Right hindlimb (tissue), 1 donor: Measurements from ENCODE around the gene MYO10.
"Not testable (repeated sequence)": the region's sequence is repeated elsewhere in the genome, so short reads cannot be mapped to it uniquely, and the experiment has no call there.

Experiments used
- DNase-seq: peaks from one replicate; pipeline ENCODE4 v3.0.0-alpha.2; 2018

The MYO10 gene

DNA sequence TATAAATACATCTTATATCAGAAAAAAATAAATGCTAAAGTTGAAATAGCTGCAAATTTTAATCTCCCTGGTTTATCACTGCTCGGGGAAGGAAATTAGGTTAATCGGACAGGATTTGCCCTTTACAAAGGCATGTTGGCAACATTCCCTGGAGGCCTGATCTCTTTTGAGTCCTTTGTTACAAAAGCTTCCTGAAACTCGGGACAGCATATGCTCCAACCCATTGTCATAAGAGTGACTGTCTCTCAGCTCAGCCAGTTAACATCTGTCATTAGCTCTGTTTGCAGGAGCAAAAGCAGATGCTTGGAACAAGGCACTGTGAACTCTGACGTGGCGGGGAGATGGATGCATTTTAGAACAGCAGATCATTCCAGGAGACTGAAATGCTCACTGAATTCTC is 80.6 kb downstream of the MYO10 start:
- DNase-seq = peak; percentile 68

DNA sequence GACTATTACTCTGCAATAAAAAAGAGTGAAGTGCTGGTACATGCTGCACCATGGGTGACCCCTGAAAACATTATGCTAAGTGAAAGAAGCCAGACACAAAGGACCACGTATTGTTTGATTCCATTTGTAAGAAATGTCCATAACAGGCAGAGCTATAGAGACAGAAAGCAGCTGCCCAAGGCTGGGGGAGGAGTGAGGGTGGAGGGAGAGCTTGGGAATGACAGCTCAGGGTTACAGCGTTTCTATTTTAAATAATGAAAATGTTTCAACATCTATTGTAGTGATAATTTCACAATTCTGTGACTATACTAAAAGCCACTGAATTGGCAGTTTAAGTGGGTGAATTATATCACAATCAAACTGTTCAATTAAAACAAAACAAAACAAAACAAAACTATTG is 81.7 kb downstream of the MYO10 start:
- no peak for DNase-seq

DNA sequence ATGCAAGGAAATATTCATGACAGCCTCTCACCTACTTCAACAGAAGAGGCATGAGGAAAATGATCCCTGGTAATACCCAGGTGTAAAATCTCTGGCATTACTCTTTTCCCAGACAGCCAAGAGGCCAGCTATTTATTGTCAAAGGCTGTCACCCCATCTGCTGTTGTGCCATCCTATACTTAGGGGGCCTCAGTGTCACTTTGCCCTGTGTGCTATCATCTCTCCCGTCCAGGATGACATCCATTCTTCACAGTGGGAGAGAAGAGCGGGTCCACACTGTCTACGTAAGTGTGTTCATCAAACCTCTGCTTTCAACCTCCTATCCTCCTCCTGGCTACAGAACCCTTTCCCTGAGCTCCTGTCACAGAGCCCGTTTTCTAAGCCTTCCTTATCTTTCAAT is 82.6 kb downstream of the MYO10 start:
- DNase-seq = no peak

DNA sequence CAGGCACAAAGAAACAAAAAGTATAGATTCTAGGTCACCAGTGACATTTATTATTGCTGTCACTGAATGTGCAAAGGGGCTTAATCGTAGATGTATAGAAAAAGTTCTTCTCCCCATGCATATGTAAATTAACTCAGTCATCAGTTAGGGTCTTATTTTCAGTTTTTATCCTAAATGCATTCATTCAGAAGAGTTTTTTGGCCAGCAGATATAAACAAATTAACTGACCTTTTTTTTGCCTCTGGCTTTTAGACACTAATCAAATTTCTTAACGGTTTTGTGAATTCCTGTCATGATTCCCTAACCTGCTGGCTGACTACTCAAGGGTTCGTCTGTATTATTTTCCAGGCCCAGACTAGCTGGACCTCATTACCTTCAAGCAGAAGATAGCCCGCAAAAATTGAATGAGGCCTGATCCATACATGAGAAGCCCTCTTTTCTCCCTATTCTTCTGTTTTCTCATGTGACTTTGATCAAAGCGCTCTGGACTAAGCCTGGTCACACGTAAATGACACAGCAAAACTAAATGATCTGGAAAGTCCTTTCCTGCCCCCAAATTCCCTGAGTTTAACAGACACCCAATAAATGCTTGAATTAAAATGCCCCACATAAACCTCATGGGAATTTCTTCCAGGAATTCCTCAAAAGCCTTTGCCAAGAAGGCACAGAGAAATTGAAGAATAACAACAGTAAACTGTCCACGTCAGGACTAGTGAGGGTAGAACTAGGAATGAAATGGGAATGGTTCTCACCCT is 83.7 kb downstream of the MYO10 start:
- DNase-seq = no peak

DNA sequence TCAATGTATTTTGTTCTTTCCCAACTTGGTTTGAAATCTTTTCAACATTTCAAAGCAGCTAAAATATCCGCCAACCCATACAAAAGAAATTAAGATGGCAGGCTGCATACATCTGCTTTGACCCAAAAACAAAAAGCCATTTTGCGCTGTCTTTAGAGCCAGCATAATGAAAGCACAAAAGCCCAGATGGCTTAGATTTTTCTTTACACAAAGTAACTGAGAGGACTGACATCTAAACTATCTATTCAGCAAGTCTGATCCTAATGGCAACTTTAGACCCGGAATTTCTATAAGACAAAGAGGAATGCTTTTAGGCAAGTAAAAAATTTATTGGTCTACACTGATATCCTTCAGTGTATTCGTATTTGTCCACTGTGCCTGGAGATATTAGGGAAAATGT is 86.3 kb downstream of the MYO10 start:
- DNase-seq = no peak

DNA sequence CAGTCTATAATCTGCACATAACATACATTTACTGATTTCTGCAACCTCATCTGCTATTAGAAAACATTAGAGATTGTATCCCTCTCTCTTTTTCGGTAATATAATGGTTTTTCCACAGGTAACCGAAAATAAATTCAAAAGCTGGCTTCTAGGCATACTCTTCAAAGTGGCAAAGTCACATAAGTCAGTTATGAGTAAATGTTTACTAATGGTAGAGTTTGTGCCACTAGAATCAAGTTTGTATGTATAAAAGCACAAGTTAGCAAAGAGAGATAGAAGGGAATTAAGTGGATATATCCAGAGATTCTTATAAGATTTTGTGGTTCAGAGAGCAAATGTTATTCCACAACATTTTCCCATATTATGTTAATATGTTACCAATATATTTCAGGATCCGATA is 86.9 kb downstream of the MYO10 start:
- DNase-seq = no peak

DNA sequence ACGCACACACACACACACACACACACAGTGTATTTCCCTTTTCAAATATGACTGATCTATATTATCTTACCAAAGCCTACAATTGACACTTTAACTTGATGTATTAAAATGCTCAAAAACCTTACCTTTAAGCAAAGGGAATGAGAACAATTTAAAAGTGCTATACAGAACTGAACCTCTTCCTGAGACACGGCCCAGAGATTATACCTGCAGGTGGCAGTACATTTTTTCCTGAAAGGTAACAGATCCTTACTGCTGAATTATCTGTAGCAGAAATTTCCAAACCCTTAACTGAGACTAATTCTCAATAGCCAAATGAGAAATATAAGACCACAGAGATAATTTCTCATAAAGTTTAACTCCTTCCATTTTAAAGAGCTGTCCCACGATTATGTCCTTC is 91.1 kb downstream of the MYO10 start:
- DNase-seq = no peak

DNA sequence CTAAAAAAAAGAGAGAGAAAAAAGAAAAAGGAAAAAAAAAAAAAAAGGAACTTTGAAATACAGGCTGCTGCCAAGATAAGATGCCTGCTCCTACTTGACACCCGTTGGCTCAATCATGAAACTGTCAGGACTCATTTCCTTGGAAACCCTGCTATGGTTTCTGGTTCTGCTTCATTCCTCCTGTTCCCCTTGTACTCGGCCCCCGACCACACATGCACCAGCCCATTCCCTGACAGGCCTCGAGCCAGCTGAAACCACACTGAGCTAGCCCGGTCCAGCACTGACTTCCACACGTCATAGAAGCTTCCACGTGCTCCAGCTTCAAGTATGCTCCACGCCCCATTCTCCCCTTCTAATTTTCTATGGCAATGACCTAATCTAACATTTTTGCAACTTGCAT is 93.2 kb downstream of the MYO10 start:
- peak; percentile 68 for DNase-seq

DNA sequence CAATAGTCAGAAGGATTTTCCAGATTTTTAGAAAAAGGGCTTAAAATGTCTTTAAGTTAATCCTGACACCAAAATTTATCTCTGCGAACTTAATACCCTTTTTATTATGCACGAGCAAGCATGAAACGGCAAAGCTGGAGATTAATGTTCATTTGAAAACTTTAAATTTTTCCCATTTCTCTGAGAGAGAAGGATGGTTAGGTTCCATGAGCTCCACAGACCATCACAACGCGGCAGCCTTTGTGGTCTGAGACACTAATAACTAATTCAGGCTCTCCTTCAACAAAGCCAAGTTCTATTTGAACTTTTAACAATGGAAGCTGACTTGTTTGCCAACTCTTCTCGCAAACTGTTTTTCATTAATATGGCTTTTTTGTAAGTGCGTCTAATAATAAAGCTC is 94.7 kb downstream of the MYO10 start:
- DNase-seq = no peak

DNA sequence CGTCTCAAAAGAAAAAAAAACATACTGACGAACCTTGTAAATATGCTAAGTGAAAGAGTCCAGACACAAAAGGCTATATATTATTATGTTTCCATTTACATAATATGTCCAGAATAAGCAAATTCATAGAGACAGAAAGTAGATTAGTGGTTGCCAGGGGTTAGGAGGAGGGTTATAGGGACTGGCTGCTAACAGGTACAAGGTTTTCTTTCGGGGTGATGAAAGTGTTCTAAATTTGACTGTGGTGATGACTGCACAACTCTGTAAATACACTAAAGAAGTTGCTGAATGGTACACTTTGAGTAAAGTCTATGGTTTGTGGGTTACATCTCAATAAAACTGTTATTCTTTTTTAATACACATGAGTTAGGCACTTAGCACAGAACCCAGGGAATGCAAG is 98.8 kb downstream of the MYO10 start:
- DNase-seq = no peak

DNA sequence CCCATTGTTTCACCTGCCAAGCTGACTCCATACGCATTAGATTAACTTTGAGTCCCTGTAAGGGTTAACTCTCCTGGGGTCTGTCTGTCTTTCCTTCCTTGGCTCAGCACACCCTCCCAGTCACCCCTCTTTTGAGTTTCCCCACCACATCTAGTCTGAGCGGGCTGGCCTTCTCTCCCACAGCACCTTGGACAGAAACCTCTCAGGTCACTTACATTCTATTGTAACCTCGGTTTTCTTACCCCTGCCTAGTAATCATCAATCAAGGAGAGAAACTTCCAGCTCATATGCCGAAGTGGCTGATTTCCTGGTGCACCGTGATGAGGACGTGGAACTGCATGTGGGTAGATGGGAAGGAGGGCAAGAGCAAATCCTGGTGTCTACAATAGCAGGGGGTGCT is 102.1 kb downstream of the MYO10 start:
- no peak for DNase-seq

DNA sequence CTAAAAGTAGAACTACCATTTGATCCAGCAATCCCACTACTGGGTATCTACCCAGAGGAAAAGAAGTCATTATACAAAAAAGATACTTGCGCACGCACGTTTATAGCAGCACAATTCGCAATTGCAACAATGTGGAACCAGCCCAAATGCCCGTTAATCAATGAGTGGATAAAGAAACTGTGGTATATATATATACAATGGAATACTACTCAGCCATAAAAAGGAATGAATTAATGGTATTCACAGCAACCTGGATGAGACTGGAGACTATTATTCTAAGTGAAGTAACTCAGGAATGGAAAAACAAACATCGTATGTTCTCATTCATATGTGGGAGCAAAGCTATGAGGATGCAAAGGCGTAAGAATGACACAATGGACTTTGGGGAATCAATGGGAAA is 104.8 kb downstream of the MYO10 start:
- not testable (repeated sequence) for DNase-seq

DNA sequence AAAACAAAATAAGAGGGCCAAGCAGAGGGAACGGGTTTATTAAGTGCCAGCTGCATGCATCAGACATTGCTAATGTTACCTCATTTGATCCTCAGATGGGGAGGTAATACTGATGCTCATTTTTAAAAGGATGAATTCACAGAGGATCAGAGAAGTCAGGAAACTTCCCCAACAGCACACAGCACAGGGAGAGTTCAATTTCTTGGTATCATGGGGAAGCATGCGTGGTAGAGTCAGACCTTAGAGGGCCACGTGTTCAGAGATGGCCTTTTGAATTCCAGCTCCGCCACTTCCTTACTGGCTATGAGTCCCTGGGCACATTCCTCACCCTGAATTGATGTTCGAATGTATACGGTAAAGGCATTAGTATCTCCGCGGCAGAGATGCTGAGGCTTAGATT is 108.3 kb downstream of the MYO10 start:
- no peak for DNase-seq

DNA sequence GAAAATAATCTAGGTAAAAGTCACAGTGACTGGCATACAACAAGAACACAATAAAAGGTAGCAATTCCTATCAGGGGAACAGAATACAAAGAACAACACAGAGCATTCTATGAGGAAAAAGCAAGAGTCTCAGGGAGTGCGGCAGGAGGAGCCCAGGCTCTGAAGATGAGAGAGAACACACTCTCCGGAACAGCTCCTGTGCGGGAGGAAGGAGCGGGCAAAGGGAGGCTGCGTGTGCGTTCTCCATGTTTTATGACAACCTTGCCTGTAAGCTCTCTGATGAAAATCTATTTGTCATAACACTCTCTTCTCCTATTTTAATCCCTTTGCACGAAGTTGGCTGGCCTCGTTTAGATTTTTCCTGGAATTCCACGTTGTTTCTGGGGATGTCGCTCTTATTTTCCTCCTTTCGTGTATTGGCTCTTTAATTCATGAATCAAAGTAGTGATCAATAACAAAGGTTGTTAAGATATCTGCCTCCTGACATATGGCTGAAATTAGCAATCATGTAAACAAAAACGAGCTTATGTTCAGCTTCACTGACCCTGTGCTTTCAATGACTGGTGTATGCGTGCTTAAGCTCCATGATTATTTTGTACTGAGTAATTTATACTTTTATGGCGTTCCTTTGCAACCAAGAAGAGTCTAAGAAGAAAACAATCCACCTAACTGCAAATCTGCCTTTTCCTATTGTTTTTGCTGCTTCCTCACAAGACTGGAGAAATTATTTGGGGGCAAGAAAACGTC is 109.5 kb downstream of the MYO10 start:
- no peak for DNase-seq

DNA sequence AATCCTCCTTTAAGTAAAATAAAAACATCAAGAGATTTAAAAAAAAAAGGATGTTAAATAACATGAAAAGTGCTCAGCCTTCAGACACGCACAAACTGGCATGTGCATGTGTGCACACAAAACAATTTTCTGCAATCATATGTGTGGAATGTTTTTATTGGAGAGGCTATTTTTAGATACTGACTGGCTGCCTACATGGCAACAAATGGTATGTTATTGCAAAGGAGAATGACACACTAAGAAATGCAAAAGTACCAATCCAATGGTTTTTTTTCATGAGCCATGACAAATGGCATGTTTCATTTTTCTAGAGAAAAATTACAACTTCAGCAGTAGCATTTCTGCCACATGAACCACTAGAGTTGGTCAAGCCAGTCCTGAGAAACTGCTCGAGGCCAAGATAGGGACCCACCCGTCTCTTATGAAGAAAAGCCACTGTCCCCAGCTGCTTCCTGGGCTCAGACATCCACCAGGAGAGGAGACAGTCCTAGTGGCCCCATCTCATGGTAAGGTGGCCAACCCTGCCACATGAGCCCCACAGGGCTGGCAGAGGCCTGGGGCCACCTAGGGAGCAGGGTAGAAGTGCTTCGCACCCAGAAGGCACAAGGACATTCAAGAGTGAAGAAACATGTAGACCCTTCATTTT is 116.4 kb downstream of the MYO10 start:
- DNase-seq = no peak

DNA sequence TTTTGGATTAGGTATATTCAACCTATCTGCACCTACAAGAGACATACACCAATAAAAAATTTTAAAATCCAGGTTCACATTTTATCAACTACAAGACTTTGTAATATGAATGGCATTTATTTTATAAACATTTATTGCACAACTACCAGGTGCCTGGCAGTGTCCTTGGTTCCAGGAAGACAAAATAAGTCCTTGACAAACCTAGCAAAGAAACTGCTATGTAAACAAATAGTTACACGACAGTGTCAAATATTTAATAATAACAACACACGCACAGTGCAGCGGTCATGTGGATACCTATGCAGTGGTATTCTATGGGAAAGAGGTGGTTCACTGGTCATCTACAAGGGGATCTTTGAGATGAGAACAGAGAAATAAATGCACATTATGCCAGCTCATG is 120.7 kb downstream of the MYO10 start:
- no peak for DNase-seq

DNA sequence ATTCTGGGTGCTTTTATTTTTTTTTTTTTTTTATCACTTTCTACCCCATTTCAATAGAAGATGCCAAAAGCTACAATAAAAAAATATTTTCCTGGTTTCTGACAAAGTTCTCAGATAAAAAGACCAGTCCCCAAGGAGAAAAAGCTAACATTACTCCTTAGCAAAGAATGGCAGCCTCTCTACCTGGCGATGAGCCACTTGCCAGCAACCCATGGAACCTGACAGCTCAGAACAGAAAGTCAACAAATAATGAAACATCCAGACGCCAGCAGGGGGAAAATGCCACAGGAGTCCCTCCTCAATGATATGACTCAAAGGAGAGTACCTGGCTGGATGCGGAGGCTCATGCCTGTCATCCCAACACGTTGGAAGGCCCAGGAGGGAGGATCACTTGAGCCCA is 123.2 kb downstream of the MYO10 start:
- DNase-seq = no peak

DNA sequence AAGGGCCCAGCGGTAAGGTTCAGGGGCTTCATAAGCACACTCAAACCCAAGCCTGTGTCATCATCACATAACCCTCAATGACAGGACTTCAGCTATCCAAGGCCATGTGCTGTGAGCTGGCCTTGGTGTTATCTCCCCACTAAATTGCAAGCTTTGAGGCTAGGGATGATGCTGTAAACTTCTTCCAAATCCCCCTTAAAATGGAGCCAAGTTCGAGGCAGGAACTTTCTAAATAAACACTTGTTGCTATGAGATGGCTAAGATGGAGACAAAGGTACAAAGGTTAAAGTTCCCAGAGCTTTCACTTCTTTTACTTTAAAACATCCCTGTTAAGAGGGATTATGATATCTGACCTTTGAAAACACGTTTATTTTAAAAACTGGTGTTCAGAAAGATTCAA is 123.6 kb downstream of the MYO10 start:
- DNase-seq = no peak

DNA sequence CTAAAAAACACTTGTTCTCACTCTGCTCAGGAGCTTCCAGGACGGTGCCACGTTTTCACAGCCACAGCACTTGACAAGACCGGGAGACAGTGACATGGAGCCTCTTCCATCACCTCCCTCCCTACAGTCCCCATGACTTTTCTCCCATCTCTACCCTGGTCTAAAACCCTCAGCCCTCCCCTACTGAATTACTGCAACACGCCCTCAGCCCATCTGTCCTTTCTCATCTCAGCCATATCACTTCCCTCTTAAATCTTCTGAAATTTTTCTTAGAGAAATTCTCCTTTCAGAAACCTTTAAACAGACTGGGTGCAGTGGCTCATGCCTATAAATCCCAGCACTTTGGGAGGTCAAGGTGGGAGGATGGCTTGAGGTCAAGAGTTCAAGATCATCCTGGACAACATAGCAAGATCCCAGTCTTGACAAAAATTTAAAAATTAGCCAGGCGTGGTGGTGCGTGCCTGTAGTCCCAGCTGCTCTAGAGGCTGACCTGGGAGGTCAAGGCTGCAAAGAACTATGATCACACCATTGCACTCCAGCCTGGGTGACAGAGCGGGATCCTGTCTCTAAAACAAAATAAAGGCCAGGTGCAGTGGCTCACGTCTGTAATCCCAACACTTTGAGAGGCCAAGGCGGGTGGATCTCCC is 125.8 kb downstream of the MYO10 start:
- no peak for DNase-seq

DNA sequence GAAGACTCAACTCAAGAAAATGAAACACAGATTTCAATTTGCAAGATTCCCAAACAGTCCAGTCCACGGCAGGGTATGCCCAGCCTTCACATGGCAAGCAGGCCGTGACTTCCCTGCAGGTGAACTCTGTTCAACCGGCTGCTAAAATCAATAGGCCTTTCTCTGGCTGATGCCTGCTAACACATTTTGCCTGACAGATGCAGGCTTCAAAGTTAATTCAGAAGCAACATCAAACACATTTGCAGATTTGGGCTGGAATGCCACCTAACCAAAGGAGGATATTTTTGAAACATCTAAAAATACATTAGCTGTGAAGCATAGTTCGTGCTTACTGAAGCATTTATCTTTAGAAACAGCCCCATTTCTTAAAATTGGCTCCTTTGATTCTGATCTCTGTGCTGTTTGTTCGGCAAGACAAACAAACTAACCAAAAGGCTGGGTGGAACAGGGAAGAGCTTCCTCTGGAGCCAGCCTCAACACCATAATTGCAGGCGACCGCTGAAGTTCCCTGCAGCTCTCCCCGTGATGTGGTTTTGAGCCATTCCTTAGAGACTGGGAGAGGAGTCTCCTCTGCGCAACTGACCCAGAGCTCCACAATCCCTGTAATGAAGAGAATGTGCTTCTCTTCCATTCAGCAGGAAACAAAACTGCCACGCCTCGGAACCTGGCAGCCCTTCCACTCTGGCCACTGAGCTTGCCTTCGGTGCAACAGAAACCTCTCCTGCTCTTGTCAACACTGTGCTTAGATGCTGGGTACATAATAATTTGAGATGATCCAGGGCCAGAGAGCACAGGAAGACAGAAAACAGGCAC is 126.5 kb downstream of the MYO10 start:
- peak; percentile 77 for DNase-seq

DNA sequence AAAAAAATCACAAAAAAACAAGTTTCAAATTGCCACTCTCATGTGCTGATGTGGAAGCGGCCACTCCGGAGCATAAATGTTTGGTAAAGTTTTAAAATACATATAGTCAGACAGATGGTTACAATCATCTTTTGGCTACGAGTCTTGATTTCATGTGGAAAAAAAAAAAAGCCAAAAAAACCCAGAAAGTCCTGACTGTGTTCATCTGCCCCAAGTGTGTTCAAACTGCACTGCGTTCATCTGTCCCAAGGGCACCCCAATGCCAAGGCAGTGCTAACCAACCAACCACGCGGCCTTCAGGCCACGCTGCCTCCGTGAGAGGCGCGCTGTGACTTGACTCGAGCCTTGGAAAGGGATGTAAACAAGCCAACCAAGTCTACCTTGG is 127.1 kb downstream of the MYO10 start:
- DNase-seq = no peak

DNA sequence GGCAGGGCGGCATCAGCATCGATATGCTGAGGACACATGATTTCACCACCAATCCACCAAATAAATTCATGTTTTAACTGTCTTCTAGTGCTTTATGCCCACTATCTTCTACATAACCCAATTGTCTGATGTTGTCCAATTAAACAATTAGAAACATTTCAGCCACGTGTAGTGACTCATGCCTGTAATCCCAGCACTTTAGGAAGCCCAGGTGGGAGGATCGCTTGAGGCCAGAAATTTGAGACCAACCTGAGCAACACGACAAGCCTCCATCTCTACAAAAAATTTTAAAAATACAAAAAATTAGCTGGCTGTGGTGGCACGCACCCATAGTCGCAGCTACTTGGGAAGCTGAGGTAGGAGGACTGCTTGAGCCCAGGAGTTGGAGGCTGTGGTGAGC is 128.1 kb downstream of the MYO10 start:
- DNase-seq = no peak

DNA sequence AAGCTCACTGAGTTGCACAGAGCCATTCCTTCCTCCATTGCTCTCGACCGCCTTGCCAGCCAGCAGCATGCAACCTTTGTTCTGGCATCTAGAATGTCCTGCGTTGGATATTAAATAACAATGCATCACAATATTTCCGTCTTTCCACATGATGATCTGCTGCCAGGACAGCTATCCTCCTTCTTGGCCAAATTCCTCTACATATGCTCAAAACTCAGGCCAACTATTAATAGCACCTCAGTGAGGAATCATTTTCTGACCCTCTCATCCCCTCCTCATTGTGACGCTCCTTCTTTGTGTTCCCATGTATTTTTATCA is 128.6 kb downstream of the MYO10 start:
- DNase-seq = peak; percentile 51
